H9 (cell line): ENCODE measurements around the gene PHKA2. TPM values are rescaled to one million over a fixed set of nuclear protein-coding genes. Genes with fewer than 3 reads are reported as not detected.

Source experiments
- DNase-seq: peaks from one replicate; pipeline ENCODE4 v3.0.0-alpha.2; 2017
- H2AFZ ChIP-seq: one replicate; pipeline ENCODE4 v1.6.1; 2013; ENCODE audit warnings: mild to moderate bottlenecking, low read length, control low read depth, moderate library complexity
- H2AK5ac ChIP-seq: 2 replicates; pipeline ENCODE4 v1.6.1; 2013; ENCODE audit warnings: low read length, control low read depth, mixed read lengths; ENCODE audit not compliant: insufficient read length
- H2BK120ac ChIP-seq: one replicate; pipeline ENCODE4 v1.6.1; 2013; ENCODE audit warnings: low read depth, mild to moderate bottlenecking, low read length, control low read depth, inconsistent platforms; ENCODE audit not compliant: poor library complexity, severe bottlenecking
- H2BK12ac ChIP-seq: 2 replicates; pipeline ENCODE4 v1.6.1; 2013; ENCODE audit warnings: low read length, control low read depth, mixed read lengths, low read depth; ENCODE audit not compliant: insufficient read length
- H2BK15ac ChIP-seq: 2 replicates; pipeline ENCODE4 v1.6.1; 2013; ENCODE audit warnings: low read depth, low read length, control low read depth
- H2BK20ac ChIP-seq: one replicate; pipeline ENCODE4 v1.6.1; 2013; ENCODE audit warnings: low read depth, mild to moderate bottlenecking, low read length, control low read depth, inconsistent platforms; ENCODE audit not compliant: poor library complexity, severe bottlenecking
- H2BK5ac ChIP-seq: 2 replicates; pipeline ENCODE4 v1.6.1; 2013; ENCODE audit warnings: low read length, control low read depth, mixed read lengths; ENCODE audit not compliant: insufficient read length
- H3K14ac ChIP-seq: 2 replicates; pipeline ENCODE4 v1.6.1; 2013; ENCODE audit warnings: low read length, control low read depth; ENCODE audit not compliant: insufficient read depth
- H3K18ac ChIP-seq: 2 replicates; pipeline ENCODE4 v1.6.1; 2013; ENCODE audit warnings: low read depth, mild to moderate bottlenecking, mixed read lengths, low read length, control low read depth; ENCODE audit not compliant: insufficient read length
- H3K23ac ChIP-seq: 2 replicates; pipeline ENCODE4 v1.6.1; 2013; ENCODE audit warnings: low read length, control low read depth, mixed read lengths, low read depth; ENCODE audit not compliant: insufficient read length
- H3K23me2 ChIP-seq: 2 replicates; pipeline ENCODE4 v1.6.1; 2013; ENCODE audit warnings: low read depth, mild to moderate bottlenecking, mixed read lengths, low read length, control low read depth; ENCODE audit not compliant: insufficient read length, poor library complexity, severe bottlenecking
- H3K27ac ChIP-seq: 2 replicates; pipeline ENCODE4 v1.5.1; 2013; ENCODE audit warnings: low read length, control low read depth, mixed read lengths, low read depth; ENCODE audit not compliant: insufficient read length
- H3K27me3 ChIP-seq: 2 replicates; pipeline ENCODE4 v1.6.1; 2013; ENCODE audit warnings: low read length, control low read depth, inconsistent platforms; ENCODE audit not compliant: insufficient read depth
- H3K4ac ChIP-seq: 2 replicates; pipeline ENCODE4 v1.6.1; 2013; ENCODE audit warnings: low read depth, mild to moderate bottlenecking, control low read depth, inconsistent platforms, low read length, moderate library complexity
- H3K4me1 ChIP-seq: 2 replicates; pipeline ENCODE4 v1.6.1; 2013; ENCODE audit warnings: low read length, control low read depth, inconsistent platforms; ENCODE audit not compliant: insufficient read depth
- H3K4me2 ChIP-seq: 2 replicates; pipeline ENCODE4 v1.6.1; 2013; ENCODE audit warnings: low read length, control low read depth, mixed read lengths; ENCODE audit not compliant: insufficient read length, insufficient read depth
- H3K56ac ChIP-seq: 2 replicates; pipeline ENCODE4 v1.6.1; 2013; ENCODE audit warnings: low read depth, mild to moderate bottlenecking, mixed read lengths, low read length, control low read depth; ENCODE audit not compliant: insufficient read length
- H3K79me1 ChIP-seq: 2 replicates; pipeline ENCODE4 v1.6.1; 2013; ENCODE audit warnings: low read depth, mild to moderate bottlenecking, moderate library complexity, low read length, control low read depth, inconsistent platforms; ENCODE audit not compliant: insufficient read depth, poor library complexity, severe bottlenecking
- H3K79me2 ChIP-seq: 2 replicates; pipeline ENCODE4 v1.6.1; 2013; ENCODE audit warnings: low read length, control low read depth, inconsistent platforms; ENCODE audit not compliant: insufficient read depth
- H3K9ac ChIP-seq: 2 replicates; pipeline ENCODE4 v1.6.1; 2013; ENCODE audit warnings: low read length, control low read depth, mixed read lengths; ENCODE audit not compliant: insufficient read length; ENCODE audit errors: extremely low read depth
- H3K9me3 ChIP-seq: one replicate; pipeline ENCODE4 v1.6.1; 2013; ENCODE audit warnings: low read depth, low read length, inconsistent platforms; ENCODE audit not compliant: control insufficient read depth
- H3T11ph ChIP-seq: one replicate; pipeline ENCODE4 v1.6.1; 2013; ENCODE audit warnings: mild to moderate bottlenecking, low read length, control low read depth, inconsistent platforms
- H4K20me1 ChIP-seq: one replicate; pipeline ENCODE4 v1.6.1; 2013; ENCODE audit not compliant: control insufficient read depth, insufficient read length, insufficient read depth
- H4K5ac ChIP-seq: 2 replicates; pipeline ENCODE4 v1.6.1; 2013; ENCODE audit warnings: low read depth, mild to moderate bottlenecking, mixed read lengths, low read length, control low read depth; ENCODE audit not compliant: insufficient read length
- H4K8ac ChIP-seq: replicated peaks from 2 replicates; pipeline ENCODE4 v1.6.1; 2013; ENCODE audit warnings: low read length, control low read depth, mixed read lengths, low read depth; ENCODE audit not compliant: insufficient read length
- H4K91ac ChIP-seq: 2 replicates; pipeline ENCODE4 v1.6.1; 2013; ENCODE audit warnings: low read depth, mild to moderate bottlenecking, moderate library complexity, mixed read lengths, low read length, control low read depth; ENCODE audit not compliant: insufficient read length
- H3K27ac Mint-ChIP-seq, 3 experiments: 2 replicates in 2 of 3; 3 replicates in 1 of 3; pipeline ENCODE4 v1.8.0; 2020 to 2021; ENCODE audit warnings: mixed read lengths in 3 of 3, mild to moderate bottlenecking in 1 of 3, moderate library complexity in 1 of 3
- H3K27me3 Mint-ChIP-seq: 2 replicates; pipeline ENCODE4 v1.8.0; 2021; ENCODE audit warnings: low read depth, mild to moderate bottlenecking, moderate library complexity, mixed read lengths
- H3K36me3 Mint-ChIP-seq, 3 experiments: 2 replicates in 2 of 3; 3 replicates in 1 of 3; pipeline ENCODE4 v1.8.0; 2020 to 2021; ENCODE audit warnings: low read depth in 3 of 3, mixed read lengths in 3 of 3; ENCODE audit not compliant: insufficient read depth in 1 of 3
- H3K4me1 Mint-ChIP-seq, 2 experiments: 2 replicates each; pipeline ENCODE4 v1.8.0; 2020; ENCODE audit warnings: mixed read lengths in 2 of 2
- H3K4me3 Mint-ChIP-seq, 2 experiments: 2 replicates in 1 of 2; 3 replicates in 1 of 2; pipeline ENCODE4 v1.8.0; 2020 to 2021; ENCODE audit warnings: mild to moderate bottlenecking in 2 of 2, mixed read lengths in 2 of 2, moderate library complexity in 1 of 2
- H3K9me3 Mint-ChIP-seq, 2 experiments: 2 replicates in 1 of 2; 3 replicates in 1 of 2; pipeline ENCODE4 v1.8.0; 2020; ENCODE audit warnings: mild to moderate bottlenecking in 2 of 2, mixed read lengths in 2 of 2, moderate library complexity in 1 of 2
- whole genome bisulfite sequencing: extraction: QIAGEN DNeasy Blood & Tissue Kit; methylation state at CpG from one replicate; pipeline ENCODE4 v1.1.7; 2013; ENCODE audit warnings: missing lambda C conversion rate, low lambda C conversion rate, mixed read lengths; ENCODE audit not compliant: insufficient read length; ENCODE audit errors: extremely low coverage; 5-methylcytosine and 5-hydroxymethylcytosine counted together
- total RNA-seq: library from RNA; stranded (reverse); gene quantifications from 2 replicates; pipeline ENCODE4 v1.2.1, GENCODE V29; 2021
- TF ChIP-seq, protein P1 (sequence below): fragments of 200-600 bp; sonication (generic); conservative IDR thresholded peaks from 3 replicates; pipeline ENCODE4 v1.8.0; 2021; ENCODE audit warnings: antibody characterized with exemption, mild to moderate bottlenecking

The PHKA2 gene
- total RNA-seq, 1 experiment from 2014 or later: 24.2 TPM

DNA sequence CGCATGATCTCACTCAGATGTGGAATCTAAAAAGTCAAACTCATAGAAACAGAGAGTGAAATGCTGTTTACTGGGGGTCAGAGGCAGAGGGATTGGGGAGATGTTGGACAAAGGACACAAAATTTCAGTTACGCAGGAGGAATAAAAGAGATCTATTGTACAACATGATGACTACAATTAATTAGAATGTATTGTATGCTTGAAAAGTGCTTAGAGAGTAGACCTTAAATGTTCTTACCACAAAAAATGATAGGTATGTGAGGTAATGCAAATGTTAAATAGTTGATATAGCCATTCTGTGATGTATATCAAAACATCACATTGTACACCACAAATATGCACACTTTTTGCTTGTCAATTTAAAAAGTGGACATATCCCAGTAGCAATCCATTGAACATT is 36.1 kb upstream of the PHKA2 start:
- no peak overlapping the region for H3K56ac ChIP-seq
- Mint-ChIP-seq H3K4me3 (no peak overlapping the region), H3K9me3 (peaks cover 62 to 67% of the 10 kb centered on the region in 2 experiments), H3K27me3 (peaks cover 1% of the 10 kb centered on the region; the same call in 1 of the 2 replicates), H3K27ac (no peak overlapping the region), H3K4me1 (no peaks in the 10 kb centered on the region), H3K36me3 (peaks cover 11 to 17% (median 11%) of the 10 kb centered on the region in 3 experiments; a peak in 6 of 7 replicates)
- H2BK5ac ChIP-seq: no peak overlapping the region
- no peaks in the 10 kb centered on the region for H4K20me1 ChIP-seq
- no peak overlapping the region for H3T11ph ChIP-seq
- no peak overlapping the region for H3K23ac ChIP-seq
- H2BK15ac ChIP-seq: no peak overlapping the region
- no peak overlapping the region for H2BK120ac ChIP-seq
- H3K27ac ChIP-seq: no peak overlapping the region
- H3K14ac ChIP-seq: no peak overlapping the region
- TF ChIP-seq, protein P1, sequence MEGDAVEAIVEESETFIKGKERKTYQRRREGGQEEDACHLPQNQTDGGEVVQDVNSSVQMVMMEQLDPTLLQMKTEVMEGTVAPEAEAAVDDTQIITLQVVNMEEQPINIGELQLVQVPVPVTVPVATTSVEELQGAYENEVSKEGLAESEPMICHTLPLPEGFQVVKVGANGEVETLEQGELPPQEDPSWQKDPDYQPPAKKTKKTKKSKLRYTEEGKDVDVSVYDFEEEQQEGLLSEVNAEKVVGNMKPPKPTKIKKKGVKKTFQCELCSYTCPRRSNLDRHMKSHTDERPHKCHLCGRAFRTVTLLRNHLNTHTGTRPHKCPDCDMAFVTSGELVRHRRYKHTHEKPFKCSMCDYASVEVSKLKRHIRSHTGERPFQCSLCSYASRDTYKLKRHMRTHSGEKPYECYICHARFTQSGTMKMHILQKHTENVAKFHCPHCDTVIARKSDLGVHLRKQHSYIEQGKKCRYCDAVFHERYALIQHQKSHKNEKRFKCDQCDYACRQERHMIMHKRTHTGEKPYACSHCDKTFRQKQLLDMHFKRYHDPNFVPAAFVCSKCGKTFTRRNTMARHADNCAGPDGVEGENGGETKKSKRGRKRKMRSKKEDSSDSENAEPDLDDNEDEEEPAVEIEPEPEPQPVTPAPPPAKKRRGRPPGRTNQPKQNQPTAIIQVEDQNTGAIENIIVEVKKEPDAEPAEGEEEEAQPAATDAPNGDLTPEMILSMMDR: no peak
- WGBS: no CpG with 5 or more reads among the region's 2 CpGs
- H3K4me1 ChIP-seq: no peaks in the 10 kb centered on the region
- no peak overlapping the region for H3K18ac ChIP-seq
- H3K4ac ChIP-seq: no peak overlapping the region
- no peak overlapping the region for H2BK12ac ChIP-seq
- no peak overlapping the region for H3K4me2 ChIP-seq
- H3K9me3 ChIP-seq: peaks cover 5% of the 10 kb centered on the region
- no peak overlapping the region for H2BK20ac ChIP-seq
- H3K9ac ChIP-seq: no peak overlapping the region
- H2AK5ac ChIP-seq: no peak overlapping the region
- H3K79me2 ChIP-seq: no peaks in the 10 kb centered on the region
- DNase-seq: no peak
- no peak overlapping the region for H4K8ac ChIP-seq
- H4K91ac ChIP-seq: no peak overlapping the region
- H3K23me2 ChIP-seq: no peaks in the 10 kb centered on the region
- H2AFZ ChIP-seq: no peak overlapping the region
- H3K79me1 ChIP-seq: no peaks in the 10 kb centered on the region
- no peaks in the 10 kb centered on the region for H3K27me3 ChIP-seq
- H4K5ac ChIP-seq: no peak overlapping the region
